A673 (cell line): ENCODE results near the gene BOD1L1. TPM values are rescaled to one million over a fixed set of nuclear protein-coding genes. Genes with fewer than 3 reads are reported as not detected.

Source experiments
- BruUV-seq: library from RNA; stranded (reverse); fragments of 400-500 nt; replicated peaks from 2 replicates; lab custom pipeline; 2021; lab: Mats Ljungman, UMichigan
- CTCF ChIA-PET: fragments of 300-600 bp; sonication (Branson Sonifier 250); formaldehyde crosslinking; loops from one replicate; lab custom pipeline; 2022; ENCODE audit warnings: antibody characterized with exemption; lab: Charles Lee
- POLR2A ChIA-PET: fragments of 300-600 bp; sonication (Branson Sonifier 250); formaldehyde crosslinking; loops from one replicate; lab custom pipeline; 2022; ENCODE audit warnings: antibody characterized with exemption; ENCODE audit not compliant: low non-redundant PET; lab: Charles Lee
- DNase-seq: peaks from one replicate; pipeline ENCODE4 v3.0.0-alpha.2; 2015; ENCODE audit warnings: low spot score
- H3K27ac ChIP-seq: fragments of 200-600 bp; sonication (generic); 2 replicates; pipeline ENCODE4 v1.5.1; 2016; ENCODE audit warnings: mixed run types, low read depth, mild to moderate bottlenecking, mixed read lengths, antibody characterized with exemption, low read length; ENCODE audit not compliant: poor library complexity, severe bottlenecking
- H3K27me3 ChIP-seq: fragments of 200-600 bp; sonication (generic); replicated peaks from 2 replicates; pipeline ENCODE4 v1.6.1; 2017; ENCODE audit warnings: mixed run types, low read depth, mild to moderate bottlenecking, mixed read lengths, antibody characterized with exemption, low read length; ENCODE audit not compliant: insufficient read depth, poor library complexity
- H3K36me3 ChIP-seq: fragments of 200-600 bp; sonication (generic); 2 replicates; pipeline ENCODE4 v1.6.1; 2016; ENCODE audit warnings: mixed run types, mild to moderate bottlenecking, mixed read lengths, antibody characterized with exemption, low read length; ENCODE audit not compliant: insufficient read depth, poor library complexity, severe bottlenecking
- H3K4me1 ChIP-seq: fragments of 200-600 bp; sonication (generic); 2 replicates; pipeline ENCODE4 v1.6.1; 2017; ENCODE audit warnings: mixed run types, mild to moderate bottlenecking, mixed read lengths, antibody characterized with exemption, low read length; ENCODE audit not compliant: insufficient read depth, poor library complexity, severe bottlenecking
- H3K4me3 ChIP-seq: fragments of 200-600 bp; sonication (generic); 2 replicates; pipeline ENCODE4 v1.5.1; 2016; ENCODE audit warnings: low read depth, mixed run types, mild to moderate bottlenecking, mixed read lengths, low read length; ENCODE audit not compliant: poor library complexity, severe bottlenecking
- H3K9me3 ChIP-seq: fragments of 200-600 bp; sonication (generic); 2 replicates; pipeline ENCODE4 v1.6.1; 2016; ENCODE audit warnings: mixed run types, low read depth, mild to moderate bottlenecking, mixed read lengths, antibody characterized with exemption, low read length; ENCODE audit not compliant: poor library complexity, severe bottlenecking
- EZH2 ChIP-seq: fragments of 200-600 bp; sonication (generic); IDR thresholded peaks from 2 replicates; pipeline ENCODE4 v1.6.1; 2017; ENCODE audit warnings: borderline replicate concordance, low read depth, mild to moderate bottlenecking, mixed read lengths, antibody characterized with exemption, low read length; ENCODE audit not compliant: poor library complexity, severe bottlenecking
- intact Hi-C: fragments of 100-400 bp; cut with micrococcal nuclease; formaldehyde crosslinking; loops from one replicate; pipeline ENCODE4 v1.10.0; 2022; ENCODE audit not compliant: unreplicated experiment
- total RNA-seq: library from RNA; stranded (reverse); gene quantifications from 2 replicates; pipeline ENCODE4 v1.2.3, GENCODE V29; 2021
- TF ChIP-seq, protein P1 (sequence below): fragments of 300-800, 200-600 bp; sonication (generic); conservative IDR thresholded peaks from 2 replicates; pipeline ENCODE4 v1.5.1; 2017; ENCODE audit warnings: low read depth, mild to moderate bottlenecking, antibody characterized with exemption, low read length, moderate library complexity, mixed read lengths

Gene BOD1L1
- total RNA-seq, 1 experiment from 2014 or later = 44.8 TPM

GRCh38 chr4:13537832-13538177 lies 89.7 kb downstream of the BOD1L1 start:
- TF ChIP-seq EZH2 = no peak
- TF ChIP-seq, protein P1, sequence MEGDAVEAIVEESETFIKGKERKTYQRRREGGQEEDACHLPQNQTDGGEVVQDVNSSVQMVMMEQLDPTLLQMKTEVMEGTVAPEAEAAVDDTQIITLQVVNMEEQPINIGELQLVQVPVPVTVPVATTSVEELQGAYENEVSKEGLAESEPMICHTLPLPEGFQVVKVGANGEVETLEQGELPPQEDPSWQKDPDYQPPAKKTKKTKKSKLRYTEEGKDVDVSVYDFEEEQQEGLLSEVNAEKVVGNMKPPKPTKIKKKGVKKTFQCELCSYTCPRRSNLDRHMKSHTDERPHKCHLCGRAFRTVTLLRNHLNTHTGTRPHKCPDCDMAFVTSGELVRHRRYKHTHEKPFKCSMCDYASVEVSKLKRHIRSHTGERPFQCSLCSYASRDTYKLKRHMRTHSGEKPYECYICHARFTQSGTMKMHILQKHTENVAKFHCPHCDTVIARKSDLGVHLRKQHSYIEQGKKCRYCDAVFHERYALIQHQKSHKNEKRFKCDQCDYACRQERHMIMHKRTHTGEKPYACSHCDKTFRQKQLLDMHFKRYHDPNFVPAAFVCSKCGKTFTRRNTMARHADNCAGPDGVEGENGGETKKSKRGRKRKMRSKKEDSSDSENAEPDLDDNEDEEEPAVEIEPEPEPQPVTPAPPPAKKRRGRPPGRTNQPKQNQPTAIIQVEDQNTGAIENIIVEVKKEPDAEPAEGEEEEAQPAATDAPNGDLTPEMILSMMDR = no peak
- intact Hi-C loops = no loop called here
- Histone ChIP-seq H3K9me3 (no peaks in the 10 kb centered on the region), H3K27ac (no peak overlapping the region), H3K4me3 (no peak overlapping the region), H3K4me1 (no peaks in the 10 kb centered on the region), H3K27me3 (peaks cover 13% of the 10 kb centered on the region), H3K36me3 (no peaks in the 10 kb centered on the region)
- no TSS peak for BruUV-seq
- POLR2A ChIA-PET = no interaction called here
- CTCF ChIA-PET = no interaction called here
- DNase-seq = no peak

- Histone ChIP-seq H3K4me1 (no peaks in the 10 kb centered on the region), H3K27me3 (peaks cover 13% of the 10 kb centered on the region), H3K36me3 (no peaks in the 10 kb centered on the region), H3K4me3 (no peak overlapping the region), H3K9me3 (no peaks in the 10 kb centered on the region), H3K27ac (no peak overlapping the region)
- intact Hi-C loops = no loop called here
- TF ChIP-seq EZH2 = no peak
- TF ChIP-seq, protein P1 = no peak
- ChIA-PET POLR2A (no interaction called here), CTCF (no interaction called here)
- BruUV-seq = no TSS peak
- DNase-seq = no peak
Observed at GRCh38 chr4:13537011-13537831, 90.3 kb downstream of the BOD1L1 start.

DNA sequence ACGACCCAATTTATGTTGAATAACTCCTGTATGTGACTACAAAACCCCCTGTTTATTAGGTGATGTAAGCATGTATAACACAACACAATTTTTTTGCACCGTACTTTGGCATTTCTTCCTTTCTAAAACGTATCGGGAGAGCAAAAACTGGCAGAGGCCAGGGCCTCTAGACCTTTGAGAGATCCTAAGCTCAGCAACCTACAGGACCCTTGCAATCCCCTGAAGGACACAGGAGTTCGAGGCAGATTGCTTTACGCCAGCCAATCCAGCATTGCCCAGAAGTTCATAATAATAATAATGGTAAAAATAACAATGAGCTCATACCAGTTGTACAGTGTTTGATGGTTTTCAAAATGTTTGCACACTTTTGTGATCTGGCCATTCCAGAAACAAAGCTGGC lies 90.9 kb downstream of the BOD1L1 start:
- POLR2A ChIA-PET = no interaction called here
- TF ChIP-seq, protein P1 = no peak
- no peak overlapping the region for H3K27ac ChIP-seq
- peaks cover 13% of the 10 kb centered on the region for H3K27me3 ChIP-seq
- no TSS peak for BruUV-seq
- H3K4me3 ChIP-seq = no peak overlapping the region
- CTCF ChIA-PET = no interaction called here
- H3K36me3 ChIP-seq = no peaks in the 10 kb centered on the region
- no peaks in the 10 kb centered on the region for H3K4me1 ChIP-seq
- no peak for DNase-seq
- intact Hi-C loops = no loop called here
- no peaks in the 10 kb centered on the region for H3K9me3 ChIP-seq
